GM19099 (cell line): ENCODE measurements around the gene APBA2.

Experiments used
- POLR2A ChIP-seq: IDR thresholded peaks from 3 replicates; pipeline ENCODE4 v1.6.1; 2011; ENCODE audit warnings: low read depth; ENCODE audit not compliant: insufficient read length; ENCODE audit errors: extremely low read depth

Gene APBA2

DNA sequence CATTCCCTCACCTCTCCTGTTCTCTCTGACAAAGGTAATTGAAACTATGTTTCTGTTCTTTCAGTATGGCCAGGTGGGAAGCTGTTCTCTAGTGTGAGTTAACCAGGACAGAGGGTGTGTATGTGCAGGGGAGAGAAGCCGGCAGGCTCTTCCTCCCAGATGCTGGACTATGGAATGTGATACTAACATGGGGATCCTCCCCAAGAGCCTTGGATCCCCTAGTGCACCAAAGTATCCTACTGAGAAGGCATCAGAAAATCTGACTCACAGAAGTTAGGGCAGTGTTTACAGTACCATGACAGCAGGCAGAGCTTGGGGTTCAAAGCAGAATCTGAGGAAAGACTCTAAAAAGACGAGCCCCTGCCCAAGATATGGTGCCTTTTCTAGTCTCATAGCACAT is 123.1 kb downstream of the APBA2 start:
- no peak for TF ChIP-seq POLR2A

DNA sequence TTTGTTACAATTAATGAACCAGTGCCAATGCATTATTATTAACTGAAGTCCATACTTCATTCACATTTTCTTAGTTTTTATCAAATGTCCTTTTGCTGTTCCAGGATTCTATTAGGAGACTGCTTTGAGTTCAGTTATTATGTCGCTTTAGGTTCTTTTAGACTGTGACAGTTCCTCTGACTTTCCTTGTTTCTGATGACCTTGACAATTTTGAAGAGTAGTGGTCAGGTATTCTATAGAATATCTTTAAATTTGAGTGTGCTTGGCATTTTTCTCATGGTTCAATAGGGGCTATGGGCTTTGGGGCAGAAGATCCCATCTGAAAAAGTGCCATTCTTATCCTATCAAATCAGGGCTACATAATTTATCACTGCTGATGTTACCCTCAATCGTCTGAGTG is 126.3 kb downstream of the APBA2 start:
- no peak for TF ChIP-seq POLR2A

- TF ChIP-seq POLR2A, result no peak
Measured at GRCh38 chr15:29014493-29014892, 128.7 kb downstream of the APBA2 start.

DNA sequence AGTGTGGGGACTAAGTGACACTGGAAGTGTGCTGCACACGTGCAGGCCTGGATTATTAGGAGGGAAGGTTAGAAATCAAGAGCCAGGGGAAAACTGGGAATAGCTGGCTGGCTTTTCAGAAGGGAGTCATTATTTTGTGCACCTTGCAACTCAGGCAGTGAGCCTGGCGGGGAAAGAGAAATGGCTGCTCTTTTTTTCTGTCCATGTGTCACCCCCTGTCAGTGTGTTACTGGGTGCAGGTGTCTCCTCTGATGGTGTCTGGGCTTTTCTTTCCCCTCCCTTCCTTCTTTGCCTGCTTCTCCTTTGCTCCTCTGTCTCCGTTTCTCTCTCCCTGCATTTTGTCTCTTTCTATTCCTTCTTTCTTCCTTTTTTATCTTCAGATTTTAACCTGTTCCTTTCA is 130.7 kb downstream of the APBA2 start:
- TF ChIP-seq POLR2A, result no peak

GRCh38 chr15:29018120-29018805 is 132.5 kb downstream of the APBA2 start:
- TF ChIP-seq POLR2A, result no peak

GRCh38 chr15:29018995-29019976 is 133.5 kb downstream of the APBA2 start:
- no peak for TF ChIP-seq POLR2A

- no peak for TF ChIP-seq POLR2A
Measured at GRCh38 chr15:29021857-29022256, 136.1 kb downstream of the APBA2 start.

- no peak for TF ChIP-seq POLR2A
Measured at GRCh38 chr15:29024662-29025061, 138.9 kb downstream of the APBA2 start.

DNA sequence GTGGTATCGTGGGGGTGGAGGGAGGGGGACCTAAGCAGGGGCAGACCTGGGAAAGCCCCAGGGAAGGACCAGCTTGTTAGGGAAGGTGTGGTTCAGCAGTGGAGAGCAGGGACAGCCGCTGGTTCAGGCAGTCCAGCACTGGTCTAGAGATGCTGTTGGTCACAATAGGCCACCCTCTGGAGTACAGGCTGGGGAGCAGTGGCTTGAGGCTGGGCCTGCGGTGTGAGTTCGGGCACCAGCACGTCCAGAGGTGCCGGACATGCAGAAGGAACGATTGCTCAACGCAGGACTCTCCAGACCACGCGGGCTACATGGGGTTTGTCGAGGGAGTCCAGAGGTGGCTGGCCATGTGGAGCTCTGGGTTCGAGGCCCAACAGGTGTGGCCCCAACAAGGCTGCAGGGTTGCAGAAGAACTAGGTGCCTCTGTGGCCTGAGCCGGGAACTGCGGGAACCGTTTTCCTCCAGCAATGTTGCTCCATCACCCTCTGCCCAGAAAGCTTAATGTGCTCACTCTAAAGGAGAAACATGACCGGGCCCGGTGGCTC is 143.9 kb downstream of the APBA2 start:
- no peak for TF ChIP-seq POLR2A

- TF ChIP-seq POLR2A, result no peak
Measured at GRCh38 chr15:29031502-29032228, 145.9 kb downstream of the APBA2 start.

DNA sequence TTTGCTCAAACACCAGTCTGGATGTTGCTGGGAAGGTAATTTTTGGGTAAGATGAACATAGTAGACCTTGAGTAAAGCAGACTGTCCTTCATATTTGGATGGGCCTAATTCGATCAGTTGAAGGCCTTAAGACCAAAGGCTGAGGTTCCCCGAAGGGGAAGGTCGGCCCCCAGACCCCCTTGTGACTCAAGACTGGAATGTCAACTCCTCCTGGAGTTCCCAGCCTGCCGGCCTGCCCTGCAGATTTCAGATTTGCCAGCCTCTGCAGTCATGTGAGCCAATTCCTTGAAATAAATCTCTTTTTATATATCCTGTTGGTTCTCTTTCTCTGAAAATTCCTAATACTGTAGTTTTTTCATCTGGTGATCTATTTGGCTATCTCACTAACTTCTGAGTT is 146.5 kb downstream of the APBA2 start:
- TF ChIP-seq POLR2A, result no peak

- no peak for TF ChIP-seq POLR2A
Measured at GRCh38 chr15:29032751-29033150, 147.0 kb downstream of the APBA2 start.

DNA sequence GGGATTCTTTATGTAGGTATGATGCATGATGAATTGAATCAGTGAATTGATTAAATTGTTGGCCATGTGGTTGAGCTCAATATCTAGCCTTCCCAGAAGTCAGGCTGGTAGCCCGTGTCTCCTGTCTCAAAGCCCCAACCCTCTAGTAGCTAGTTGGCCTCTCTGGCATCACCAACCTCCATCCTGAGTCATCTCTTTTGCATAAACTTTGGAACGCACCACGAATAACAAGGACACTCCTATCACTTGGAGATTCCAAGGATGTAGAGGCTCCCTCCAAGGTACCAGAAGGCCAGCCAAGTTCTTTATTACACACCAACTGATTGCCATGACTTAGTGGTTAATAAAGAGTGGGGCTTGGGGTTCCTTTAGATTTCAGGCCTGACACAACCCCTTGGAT is 148.4 kb downstream of the APBA2 start:
- TF ChIP-seq POLR2A, result no peak

- no peak for TF ChIP-seq POLR2A
Measured at GRCh38 chr15:29034593-29035335, 149.0 kb downstream of the APBA2 start.

DNA sequence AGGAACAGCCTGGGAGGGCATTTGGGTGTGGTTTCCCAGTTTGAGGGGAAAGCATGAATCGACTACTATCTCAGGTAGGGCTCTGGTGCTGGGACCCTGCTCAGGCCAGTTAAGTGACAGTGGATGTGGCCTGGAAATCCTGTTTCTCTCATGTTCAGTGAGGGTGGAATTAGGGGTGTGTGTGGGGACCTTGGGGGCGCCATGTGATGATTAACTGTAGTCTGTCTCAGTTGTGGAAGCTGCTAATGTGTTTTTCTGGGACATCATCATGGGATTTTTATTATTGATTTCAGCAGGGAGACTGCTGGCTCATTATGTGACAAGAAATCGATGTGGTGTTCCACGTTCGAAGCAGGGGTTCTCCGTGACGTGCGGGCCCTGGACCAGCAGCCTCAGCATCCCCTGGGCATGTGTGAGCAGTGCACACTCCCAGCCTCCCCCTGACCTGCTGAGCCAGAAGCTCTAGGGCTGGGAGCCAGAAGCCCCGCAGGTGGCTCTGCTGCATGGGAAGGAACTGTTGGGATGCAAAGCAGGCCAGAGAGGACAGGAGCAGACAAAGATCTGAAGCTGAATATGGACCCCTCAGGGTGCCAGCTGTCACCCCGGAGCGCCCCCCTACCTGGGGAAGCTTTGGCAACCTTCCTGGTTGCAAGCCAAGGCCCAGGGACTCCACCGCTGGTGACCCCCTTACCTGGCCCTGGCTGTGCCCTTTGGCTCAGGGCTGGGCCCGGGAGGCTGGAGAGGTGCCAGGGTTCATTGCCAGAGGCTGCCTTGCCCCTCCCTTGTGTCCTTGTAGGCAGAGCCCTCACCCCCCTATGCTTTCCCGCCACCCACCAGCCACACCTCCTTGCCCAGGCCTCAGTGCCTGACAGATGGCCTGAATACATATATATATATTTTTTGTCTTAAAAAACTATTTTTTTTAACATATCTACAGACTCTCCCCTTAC is 149.8 kb downstream of the APBA2 start:
- TF ChIP-seq POLR2A, result no peak
